GM19372 (cell line): ENCODE results near the gene PSMB7.

ENCODE experiments used
- ATAC-seq: cut with Tn5 transposase; IDR thresholded peaks from one replicate; pipeline ENCODE4 v1.9.1; 2021; ENCODE audit warnings: mild to moderate bottlenecking, low read depth, moderate library complexity; ENCODE audit not compliant: unreplicated experiment

PSMB7 gene

GRCh38 chr9:124359855-124360678, 55.2 kb downstream of the PSMB7 start:
- ATAC-seq: no peak

GRCh38 chr9:124359426-124359825, 55.8 kb downstream of the PSMB7 start:
- ATAC-seq: no peak

DNA sequence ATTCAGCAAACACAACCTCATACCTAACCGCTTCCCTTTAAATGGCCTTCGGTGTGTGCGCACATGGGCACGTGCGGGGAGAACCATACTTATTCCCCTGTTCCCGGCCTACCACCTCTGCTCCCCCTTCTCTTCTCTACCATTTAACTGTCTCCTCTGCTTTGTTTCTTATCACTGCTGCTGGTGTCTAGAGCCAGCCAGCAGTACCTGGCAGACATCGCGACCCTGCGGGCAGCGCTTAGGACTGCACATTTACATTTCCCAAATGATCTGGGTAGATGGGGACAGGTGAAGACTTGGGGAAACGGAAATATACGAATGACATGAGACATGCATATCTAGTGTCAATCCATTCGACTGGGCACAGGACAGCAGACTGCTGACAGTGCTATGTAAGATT, 56.6 kb downstream of the PSMB7 start:
- ATAC-seq: no peak

- no peak for ATAC-seq
Observed at GRCh38 chr9:124357721-124358361, 57.4 kb downstream of the PSMB7 start.

- ATAC-seq: no peak
Observed at GRCh38 chr9:124356745-124357390, 58.4 kb downstream of the PSMB7 start.

DNA sequence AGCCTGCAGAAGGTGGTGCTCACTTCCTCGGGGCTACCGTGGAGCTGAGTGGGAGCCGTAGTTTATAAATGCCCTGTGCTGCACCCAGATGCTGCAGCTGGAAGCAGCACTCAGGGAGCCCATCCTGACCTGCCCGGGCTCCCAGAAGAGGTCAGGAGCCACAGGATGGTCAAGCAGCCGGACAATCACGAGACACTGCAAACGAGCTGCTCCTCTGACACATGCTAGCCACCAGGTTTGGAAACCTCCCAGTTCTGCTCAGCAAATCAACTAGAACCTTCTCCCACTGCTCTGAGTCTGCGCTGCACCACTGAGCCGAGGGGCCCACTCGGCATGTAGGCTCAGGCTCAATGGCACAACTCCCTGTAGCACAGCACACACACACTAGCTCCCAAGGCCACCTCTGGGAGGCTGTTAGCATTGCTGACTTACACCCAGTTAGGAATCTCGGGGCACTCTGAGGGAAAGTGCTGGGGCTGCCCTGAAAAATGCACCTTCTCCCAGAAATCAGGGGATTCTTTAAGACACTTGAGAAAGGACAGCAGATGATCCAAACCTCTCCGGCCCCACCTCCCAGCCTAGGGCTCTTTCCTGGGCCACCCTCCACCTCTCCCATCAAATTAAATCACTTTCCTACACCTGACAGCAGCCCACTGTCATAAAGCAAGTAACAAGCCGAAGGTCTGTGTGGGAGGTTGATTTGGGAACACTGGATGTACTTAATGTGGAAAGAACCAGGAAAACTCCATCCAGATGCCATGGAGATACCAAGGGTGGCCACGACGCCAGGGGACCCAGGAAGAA, 59.1 kb downstream of the PSMB7 start:
- ATAC-seq: no peak

- no peak for ATAC-seq
Observed at GRCh38 chr9:124355039-124355940, 60.0 kb downstream of the PSMB7 start.

DNA sequence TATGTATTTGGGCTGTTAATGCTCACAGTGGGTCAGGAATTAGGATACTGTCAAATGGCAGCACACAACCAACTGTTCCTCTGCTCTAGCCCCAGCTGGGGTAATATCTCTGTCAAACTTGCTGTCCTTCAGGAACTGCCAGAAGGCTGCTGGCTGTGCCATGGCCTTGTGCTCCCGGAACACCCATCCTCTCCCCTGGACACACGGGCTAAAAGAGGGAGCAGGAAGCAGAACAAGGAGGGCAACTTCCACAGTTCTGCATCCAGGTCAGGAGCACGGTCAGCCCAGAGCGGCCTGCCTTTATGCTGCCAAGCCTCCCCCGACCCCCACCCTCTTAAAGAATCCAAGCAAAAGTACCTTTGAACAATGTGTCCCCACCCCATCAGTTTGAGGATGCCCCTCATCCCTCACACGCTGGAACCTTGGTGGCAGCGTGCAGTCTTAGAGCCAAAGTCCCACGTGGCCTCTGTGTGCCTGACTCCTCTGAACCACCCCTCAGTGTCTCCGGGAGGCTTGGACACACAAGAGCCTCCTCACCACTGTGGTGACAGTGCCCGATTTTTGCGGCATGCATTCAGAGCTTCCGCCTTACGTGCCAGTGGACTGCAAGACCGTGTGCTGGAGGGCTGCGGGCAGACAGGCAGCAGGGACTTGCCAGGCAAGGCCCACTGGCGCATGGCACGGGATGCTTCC, 60.8 kb downstream of the PSMB7 start:
- no peak for ATAC-seq

DNA sequence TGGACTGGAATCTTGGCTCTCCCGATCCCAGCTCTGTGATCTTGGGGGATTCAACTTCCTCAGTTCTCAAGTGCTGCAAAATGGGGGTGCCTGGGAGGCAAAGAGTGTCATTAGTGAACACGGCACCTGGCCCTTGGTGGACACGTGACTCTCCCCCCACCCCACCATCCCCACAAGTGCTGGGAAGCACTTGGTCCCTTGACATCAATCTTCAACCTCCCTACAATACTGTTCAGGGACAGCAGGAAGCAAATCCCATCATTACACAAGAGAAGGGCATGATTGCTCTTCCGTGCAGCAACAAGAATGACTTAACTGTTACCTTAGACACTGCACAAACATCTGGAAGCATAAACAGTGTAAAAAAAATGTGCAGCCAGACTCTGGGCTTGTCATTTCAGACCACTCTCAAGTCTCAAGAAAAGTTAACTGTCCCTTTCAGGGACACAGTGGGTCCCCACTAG, 61.4 kb downstream of the PSMB7 start:
- ATAC-seq: no peak

DNA sequence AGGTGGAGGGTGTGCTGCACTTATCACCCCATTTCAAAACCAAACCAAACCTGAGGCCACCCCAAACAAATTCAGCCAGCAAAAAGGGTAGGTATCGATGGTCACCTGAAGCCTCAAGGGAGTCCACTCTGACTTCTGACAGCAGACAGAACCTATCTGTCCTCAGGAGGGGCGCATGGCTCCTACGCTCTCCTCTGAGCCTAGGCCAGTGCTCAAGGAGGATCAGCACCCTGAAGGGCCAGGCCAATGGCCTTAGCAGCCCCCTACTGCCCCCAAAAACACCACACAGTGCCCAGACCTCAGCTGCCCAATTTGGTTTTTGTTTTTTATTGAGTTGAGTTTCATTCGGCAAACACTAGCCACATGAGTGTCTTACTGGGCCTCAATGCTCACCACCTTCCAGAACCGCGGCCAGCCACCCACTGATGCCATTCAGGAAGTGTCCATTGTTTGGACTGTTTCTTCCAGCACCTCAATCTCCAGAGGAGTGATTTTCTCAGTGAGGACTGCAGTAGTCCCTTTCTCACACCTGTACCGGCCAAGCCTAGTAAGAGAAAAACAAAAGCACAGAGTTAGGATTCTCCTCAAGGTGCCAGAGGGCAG, 62.0 kb downstream of the PSMB7 start:
- ATAC-seq: no peak

DNA sequence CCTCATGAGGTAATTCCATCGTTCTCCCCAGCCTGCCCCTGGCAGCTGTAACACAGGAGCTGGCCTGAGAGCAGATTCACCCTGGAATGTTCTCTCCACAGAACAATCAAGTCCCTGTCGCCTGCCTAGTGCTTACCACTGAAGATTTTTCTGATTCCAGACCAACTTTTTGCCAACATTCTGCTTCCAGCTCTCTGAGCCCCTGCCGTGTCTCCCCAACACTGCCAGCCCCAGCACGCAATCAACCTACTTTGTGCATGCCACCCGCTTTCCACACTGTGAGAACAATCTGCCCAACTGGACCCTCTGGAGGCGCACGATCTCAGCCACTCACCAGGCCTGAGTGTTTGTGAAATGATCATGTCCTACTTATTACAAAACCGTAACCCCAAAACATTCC, 62.6 kb downstream of the PSMB7 start:
- no peak for ATAC-seq

DNA sequence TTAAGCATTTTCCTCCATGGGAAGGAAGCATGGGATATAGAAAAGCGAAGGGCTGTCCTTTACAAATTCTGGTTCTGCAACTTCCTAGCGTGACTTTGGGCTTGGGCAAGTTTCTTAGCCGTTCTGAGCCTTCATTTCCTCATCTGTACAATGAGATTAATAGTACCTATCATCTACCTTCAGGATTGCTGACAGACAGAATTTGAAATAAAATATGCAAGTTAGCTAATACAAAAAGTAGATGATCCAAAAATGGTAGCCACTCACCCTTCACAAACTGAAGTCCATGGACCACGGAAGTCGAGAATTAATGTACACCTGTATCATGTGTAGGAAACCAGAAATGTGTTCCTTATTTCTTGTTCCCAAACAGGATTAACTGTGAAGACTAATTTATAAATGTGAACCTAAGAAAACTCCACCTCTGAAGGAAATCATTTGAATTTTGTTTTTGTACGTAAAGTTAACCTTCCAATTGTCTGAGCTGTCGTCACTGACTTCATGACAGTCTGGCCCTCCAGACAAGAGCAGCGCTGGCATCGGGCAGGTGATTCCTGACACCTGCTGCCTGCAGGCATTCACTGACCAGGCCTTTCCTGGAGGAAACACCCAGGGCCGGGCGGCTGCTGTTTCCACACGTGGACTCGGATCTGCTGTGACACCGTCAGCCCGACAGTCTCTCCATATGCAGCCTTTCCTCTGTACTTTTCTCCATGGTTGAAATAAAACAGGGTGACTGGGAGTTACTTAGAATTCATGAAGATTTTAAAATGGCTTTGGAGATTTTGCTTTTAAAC, 63.4 kb downstream of the PSMB7 start:
- no peak for ATAC-seq

DNA sequence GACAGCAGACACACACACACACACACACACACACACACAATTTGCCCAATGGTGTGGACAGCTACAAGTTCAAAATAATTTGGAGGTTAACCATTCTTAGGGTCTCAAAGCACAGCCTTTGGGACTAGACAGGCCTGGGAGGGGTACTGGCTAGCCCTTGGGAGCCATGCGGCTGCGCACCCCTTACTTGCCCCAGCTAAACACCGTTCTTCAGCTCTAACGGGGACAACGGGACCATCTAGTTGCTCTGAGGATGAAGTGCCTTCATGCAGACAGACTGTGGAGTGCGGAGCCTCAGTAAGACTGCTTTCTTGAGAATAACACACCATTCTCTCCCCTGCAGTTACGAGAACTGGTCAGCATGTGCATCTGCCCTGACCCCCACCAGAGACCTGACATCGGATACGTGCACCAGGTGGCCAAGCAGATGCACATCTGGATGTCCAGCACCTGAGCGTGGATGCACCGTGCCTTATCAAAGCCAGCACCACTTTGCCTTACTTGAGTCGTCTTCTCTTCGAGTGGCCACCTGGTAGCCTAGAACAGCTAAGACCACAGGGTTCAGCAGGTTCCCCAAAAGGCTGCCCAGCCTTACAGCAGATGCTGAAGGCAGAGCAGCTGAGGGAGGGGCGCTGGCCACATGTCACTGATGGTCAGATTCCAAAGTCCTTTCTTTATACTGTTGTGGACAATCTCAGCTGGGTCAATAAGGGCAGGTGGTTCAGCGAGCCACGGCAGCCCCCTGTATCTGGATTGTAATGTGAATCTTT, 64.6 kb downstream of the PSMB7 start:
- ATAC-seq: no peak

- no peak for ATAC-seq
Observed at GRCh38 chr9:124349675-124350493, 65.4 kb downstream of the PSMB7 start.

DNA sequence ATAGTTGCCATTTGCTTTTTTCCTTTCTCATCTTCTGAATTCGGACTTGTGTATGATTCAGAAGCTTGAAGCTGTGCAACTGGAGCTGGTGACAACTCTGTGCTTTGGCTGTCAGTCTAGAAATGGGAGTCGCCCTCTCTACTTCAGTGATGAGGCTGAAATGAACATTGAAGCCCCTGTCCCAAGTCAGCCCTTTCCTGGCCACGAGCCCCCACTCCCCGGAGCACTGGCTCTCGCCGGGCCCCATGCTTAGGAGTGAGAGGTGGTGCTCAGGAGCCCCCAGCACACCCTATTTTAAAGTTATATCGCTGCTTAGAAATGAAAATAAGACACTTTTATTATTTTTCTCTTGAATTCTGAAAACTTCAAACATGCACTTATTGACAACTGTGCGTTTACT, 66.0 kb downstream of the PSMB7 start:
- ATAC-seq: no peak

GRCh38 chr9:124348831-124349230, 66.4 kb downstream of the PSMB7 start:
- ATAC-seq: no peak
